SW480 (cell line): ENCODE results near the gene MVB12B.
A peak's percentile ranks its signal among the peaks of the same experiment; 100 is the strongest.

ENCODE experiments used
- DNase-seq: peaks from one replicate; pipeline ENCODE4 v3.0.0-alpha.2; 2016; ENCODE audit warnings: low spot score

Gene MVB12B

DNA sequence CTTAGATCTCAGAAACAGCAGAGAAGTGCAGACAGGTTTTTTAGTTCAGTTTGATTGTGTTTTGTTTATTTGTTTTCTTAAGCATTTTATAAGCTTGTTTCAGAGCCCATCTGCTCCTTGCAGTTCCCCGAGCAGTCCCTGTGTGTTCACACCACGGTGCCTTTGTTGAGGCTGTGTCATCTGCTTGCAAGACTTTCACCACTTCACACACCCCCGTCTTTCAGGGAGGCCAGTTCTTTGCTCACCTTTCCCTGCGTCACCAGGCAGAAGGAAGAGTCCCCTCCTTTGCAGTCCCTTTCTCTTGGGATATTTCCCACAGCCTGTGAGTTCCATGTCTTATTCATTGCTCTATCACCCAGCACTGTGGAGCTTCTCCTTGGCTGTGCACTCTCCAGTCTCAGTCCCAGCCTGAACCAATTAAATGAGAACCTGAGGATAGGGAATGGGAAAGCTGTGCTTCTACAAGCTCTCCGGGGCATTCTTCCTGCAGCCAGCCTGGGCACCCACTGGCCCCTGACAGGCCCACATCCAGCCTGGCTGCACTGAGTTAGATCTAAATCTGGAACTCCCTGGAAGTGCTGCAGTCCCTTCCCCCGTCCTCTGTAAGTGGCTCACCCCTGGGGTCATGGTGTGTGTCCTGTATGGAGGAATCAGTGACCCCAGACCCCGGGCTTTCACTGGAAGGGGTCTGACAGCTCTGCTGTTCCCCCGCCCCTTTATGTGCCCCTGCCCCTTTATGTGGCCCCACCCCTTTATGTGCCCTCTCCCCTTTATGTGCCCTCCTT, 5.5 kb downstream of the MVB12B start:
- no peak for DNase-seq

DNA sequence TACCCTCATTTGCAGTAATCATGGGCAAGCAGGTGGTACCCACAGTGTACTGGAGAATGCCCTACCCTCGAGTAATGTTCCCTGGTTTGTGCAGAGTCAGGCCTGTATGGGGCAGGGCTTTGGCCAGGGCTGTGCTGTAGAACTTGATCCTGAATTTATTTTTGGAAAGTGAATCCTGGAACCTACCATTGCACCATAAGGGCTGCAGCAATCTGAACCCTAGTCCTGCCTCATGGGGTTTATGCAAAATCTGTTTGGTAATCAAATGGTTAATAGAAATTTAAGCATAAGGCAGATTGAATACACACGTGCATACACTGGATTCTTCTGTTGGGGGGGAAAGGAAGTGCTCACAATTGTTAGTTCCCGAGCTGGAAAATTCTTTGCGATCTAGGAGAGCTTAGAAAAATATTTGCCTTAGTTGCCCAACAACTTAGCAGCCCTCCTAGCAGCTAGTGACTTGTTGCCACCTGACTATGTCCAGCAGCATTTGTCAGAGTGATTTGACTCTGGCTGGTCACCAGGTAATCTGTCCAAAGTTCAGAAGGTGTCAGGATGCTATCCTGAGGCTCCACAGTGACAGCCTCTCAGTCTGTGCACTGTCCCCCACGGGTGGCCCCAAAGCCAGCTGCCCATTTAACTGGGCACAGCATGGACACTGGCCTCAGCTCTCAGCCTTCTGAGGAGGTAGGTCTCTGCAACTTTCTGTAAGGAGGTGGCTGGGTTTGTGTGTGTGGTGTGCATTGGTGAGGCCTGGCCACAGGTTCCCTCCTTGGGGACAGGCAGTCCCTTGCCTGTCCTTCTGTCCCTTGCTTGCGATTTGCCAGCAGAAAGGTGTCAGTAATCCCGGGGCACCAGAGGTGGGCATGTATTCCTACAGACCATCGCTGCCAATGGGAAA, 8.3 kb downstream of the MVB12B start:
- no peak for DNase-seq

DNA sequence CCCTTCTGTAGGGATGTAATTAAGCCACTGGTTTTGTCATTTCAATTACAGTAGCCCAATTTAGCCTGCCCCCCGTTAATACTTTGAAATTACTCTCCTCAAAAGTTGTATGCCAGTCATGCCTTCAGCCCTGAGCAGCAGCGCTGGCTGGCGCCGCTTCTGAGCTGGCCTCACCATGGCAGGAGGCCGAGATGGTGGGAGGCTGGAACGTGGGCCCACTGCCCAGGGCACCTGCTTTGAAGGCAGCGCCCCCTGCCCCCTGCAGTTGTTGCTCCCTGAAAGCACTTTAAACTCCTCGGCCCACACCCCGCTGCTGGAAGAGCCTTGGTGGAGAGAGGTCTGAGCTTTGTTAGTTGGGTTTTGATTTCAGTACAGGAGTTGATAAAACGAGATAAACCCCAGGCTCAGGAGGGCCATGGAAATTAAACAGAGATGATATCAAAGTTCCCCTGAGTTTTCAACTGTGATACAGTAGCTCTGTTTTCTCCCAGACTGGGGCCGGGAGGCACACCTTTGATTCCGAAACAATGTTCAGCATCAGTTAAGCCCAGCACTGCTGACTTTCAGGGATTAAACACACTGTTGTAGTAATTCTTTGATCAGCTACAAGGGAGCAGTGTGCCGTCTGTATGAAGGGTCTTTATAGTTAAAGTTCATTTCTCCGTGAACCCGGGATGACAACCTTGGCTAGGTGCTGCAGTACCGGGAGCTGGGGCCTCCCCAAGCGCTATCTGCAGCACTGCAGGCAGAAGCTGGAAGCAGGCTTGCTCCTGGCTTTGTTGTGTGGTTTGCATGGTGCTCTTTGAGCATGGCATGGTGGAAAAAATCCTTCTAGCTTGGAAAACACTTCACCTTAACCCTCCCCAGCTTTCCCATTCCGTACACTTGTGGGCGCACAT, 9.5 kb downstream of the MVB12B start:
- no peak for DNase-seq

DNA sequence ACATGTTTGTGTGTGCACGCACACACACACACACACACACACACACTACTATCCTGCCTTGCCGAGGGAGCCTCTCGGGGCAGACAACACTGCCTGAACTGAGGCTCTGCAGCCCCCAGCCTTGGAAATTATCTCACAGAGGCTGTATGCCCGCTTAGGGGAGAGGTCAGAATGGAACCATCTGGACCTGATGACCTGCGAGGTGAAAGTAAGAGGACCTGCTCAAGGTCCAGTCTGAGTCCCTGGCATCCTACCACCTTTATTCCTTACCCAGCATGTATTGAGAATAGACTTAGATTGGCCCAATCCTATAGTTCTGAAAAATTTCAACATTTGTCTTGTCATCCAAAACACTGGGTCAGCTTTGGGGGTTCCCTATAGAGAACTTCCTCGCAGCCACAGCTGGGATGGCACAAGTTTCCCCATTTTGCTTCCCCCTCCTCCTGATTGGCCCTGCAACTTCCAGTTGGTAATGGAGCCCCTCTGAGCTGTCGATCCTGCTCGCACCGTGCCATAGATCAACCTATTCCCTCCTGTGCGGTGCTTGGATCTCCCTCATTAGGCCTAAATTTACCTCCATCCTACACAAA, 10.2 kb downstream of the MVB12B start:
- DNase-seq = no peak

- DNase-seq = no peak
Observed at GRCh38 chr9:126337729-126338372, 11.2 kb downstream of the MVB12B start.

GRCh38 chr9:126338945-126339344, 12.3 kb downstream of the MVB12B start:
- DNase-seq = no peak

- no peak for DNase-seq
Observed at GRCh38 chr9:126341426-126341825, 14.8 kb downstream of the MVB12B start.

DNA sequence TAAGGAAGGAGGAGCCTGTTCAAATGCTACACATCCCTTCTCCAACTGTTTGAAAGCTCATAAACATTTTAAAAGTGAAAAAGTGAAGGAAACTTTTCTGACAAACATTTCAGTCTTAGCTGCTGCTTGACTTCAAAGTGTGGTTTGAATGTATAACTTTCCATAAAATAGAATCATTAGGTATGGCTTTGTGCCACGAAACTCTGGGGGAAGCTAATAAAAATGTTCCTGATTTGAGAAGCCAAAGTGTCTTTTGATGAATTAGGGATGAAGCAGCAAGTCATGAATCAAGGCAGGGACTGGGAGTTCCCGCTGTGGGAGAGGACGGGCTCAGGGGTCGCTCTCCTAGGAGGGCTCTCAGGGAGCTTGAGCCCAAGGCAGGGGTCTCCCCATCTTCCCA, 15.3 kb downstream of the MVB12B start:
- DNase-seq = no peak

DNA sequence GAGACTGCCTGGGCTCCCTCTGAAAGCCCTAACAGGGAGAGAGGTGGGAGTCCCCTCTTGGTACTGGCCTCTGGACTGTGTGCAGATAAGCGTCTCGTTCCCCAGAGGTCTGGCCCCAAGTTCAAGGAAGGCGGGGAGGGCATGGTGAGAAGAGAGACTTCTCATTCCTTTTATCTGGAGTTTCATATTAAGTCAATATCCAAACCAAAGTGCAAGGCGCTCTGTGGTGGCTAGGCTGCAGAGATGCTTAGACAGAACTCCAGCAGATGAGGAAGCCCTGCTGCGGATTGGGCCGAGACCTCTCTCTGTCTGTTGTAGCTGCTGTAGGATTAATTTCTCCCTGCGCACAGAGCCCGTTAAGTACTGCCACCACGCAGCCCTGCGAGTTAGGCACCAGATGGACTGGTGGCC, 16.0 kb downstream of the MVB12B start:
- DNase-seq = no peak

DNA sequence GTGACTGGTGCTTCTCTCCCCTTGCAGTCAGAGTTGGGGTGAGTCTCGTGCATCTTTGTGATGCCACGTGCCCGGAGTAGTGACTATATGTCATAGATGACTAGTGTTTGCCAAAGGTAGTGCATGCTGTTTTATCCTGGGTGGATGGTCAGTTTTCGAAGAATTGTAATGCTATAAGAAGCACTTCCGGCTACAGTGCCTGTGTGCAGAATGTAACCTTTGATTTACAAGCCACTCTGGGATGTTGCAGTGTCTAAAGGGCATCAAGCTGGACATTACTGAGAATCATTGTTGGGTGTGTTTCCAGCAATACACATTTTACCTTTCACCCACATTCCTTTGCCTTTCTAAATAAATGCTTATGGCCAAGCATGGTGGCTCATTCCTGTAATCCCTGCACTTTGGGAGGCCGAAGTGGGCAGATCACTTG, 16.7 kb downstream of the MVB12B start:
- no peak for DNase-seq

DNA sequence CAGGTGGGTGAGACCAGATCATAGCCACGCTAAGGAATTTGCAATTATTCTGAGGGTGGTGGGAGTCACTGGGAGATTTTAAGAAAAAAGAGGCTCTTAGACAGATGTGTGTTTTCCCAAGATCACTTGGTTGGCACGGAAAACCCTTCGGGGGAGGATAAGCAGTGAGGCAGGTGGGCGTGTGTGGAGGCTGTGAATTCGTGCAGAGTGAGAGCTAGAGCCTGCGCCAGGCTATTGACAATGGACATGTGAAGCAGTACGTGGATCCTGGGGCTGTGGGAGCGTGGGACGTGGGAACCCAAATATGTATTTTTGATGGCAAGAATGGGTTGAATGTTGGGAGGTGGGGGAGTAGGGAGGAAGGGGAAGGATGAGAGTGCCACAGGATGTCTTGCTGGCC, 19.4 kb downstream of the MVB12B start:
- DNase-seq = no peak

GRCh38 chr9:126347093-126347492, 20.5 kb downstream of the MVB12B start:
- DNase-seq = no peak

DNA sequence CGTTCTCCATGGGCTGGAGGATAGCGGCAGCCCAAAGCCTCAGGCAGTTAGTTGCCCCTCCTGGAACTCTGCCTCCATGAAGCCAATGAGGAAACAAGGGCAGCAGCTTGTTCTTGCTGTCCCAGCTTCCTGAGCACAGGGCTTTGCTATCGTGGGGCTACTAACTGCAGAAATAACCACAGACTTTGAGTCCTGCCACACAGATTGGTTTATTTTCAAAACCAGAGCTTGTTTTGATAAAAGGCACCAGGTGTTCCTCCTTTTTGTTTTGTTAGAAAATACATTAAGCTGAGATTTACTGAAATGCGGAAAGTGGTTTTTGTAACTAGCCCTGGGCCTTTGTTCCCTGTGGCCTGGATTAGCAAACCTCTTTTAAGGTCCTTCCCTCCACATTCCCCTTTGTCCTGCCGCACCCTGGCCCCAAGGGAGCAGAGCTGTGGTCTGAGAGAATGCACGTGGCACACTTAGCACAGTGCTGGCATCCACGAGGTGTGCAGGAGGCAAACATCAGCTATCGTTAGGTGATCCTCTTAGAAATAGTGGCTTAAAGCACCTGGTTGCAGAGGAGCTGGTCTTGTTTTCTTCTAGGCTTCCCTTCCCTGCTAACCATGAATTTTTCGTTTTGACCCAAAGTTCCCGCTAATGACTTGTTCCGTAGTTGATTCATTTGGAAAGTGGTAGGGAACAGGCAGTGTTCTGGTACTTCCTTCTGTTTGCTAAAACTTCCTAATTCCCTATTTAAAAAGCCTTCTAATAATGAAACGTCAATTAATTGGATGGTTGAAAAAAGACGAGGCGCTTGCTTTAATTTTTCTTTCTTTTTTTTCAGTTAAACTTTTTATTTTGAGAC, 21.5 kb downstream of the MVB12B start:
- DNase-seq = peak; percentile 95

DNA sequence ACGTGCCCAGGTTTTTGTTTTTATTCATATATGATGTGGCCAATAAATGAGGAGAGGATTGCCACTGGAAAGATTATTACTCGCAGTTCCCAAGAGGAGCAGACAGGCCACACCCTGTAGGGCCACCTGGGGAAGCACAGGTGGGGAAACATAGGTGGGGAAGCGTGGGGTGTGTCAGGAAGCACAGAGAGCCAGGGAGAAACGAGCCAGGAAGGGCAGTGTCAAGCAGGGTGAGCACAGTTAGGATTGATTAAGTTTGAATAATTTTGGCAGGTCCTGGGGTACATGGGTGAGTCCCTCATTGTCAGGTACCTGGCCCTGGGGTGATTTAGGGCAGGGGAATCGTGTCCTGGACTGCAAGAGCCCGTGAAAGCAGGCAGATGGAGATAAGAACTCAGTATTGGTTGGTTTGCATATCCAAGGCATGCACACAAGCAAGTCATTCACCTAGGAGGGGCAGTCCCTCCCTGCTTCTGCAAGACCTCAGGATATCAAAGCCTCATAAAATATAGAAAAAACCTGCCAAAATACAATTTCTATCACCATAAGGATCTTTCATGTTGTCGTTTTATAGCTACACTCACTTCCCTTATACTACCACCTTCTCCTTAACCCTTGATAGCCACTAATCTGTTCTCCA, 22.4 kb downstream of the MVB12B start:
- peak; percentile 89 for DNase-seq

DNA sequence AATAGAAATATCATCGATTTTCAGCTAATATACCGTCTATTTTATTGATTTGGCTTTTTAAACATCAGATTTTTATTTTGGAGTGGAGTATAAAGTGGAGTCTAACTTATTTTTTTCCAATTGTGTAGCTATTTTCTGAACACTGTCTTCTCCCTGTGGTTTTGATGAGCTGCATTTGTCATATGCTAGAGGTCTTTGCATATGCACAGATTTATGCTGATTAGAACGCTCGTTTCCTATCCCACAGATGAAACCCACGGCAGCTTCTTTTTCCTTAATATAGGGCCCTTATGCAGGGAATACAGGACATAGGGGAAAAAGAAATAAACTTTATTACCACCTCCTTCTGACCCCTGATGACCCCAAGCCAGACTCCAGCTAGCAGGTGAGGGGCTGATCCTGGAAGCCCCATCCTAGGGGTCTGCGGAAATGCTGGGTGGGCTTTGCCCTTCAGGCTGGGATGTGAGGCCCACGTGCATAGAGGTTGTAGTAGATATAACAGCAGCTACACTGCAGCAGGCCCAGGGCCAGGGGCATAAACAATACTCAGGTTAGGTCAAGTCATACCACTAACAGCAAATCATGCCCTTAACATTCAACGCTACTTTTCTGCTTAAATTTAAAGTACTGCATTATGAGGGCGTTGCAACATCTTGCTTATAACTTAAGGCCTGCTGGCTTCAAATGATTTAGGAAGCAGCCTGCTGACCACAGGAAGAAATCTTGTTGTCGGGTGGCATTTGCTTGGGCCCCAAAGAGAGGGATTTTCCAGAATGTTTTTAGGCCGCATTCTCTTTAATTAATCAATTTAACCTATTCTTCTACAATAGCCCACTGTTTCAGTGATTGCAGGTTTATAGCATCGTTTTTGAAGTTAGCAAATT, 28.5 kb downstream of the MVB12B start:
- no peak for DNase-seq

- no peak for DNase-seq
Observed at GRCh38 chr9:126357074-126357473, 30.4 kb downstream of the MVB12B start.

DNA sequence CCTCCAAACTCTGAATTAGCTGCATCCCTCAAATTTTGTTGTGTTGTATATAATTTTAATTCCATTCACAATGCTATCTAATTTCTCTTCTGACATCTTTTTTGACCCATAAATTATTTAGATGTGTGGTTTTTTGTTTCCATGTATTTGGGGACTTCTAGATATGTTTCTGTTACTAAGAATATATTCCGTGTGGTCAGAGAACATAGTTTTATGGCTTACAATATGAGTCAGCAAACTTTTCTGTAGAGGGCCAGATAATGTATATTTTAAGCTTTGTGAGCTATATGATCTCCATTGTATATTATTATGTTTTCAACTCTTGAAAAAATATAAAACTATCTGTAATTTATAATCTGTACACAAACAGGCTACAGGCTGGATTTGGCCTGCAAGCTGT, 33.4 kb downstream of the MVB12B start:
- DNase-seq = no peak

GRCh38 chr9:126361810-126362238, 35.2 kb downstream of the MVB12B start:
- no peak for DNase-seq

DNA sequence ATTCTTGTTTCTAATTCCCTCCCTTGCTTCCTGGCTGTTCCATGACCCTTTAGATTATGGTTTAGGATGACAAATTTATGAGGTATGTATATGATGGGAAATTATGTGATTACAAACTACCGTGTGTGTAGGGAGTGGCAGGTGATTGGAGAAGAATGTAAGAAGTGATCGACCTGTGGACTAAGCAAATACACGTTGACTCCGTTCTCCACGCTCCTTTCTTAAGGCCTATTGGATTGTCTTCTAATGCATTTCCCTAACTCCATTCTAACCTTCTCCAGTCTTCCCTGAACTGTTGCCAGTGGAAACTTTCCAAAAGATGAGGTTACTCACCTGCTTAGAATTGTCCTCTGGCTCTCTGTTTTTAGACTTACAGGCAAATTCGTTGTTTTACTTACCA, 36.6 kb downstream of the MVB12B start:
- no peak for DNase-seq
